GM20431 (cell line): Measurements from ENCODE around the gene TNIP1.

Source experiments
- in situ Hi-C: fragments of 300-500 bp; cut with MseI, MboI; formaldehyde crosslinking; loops from one replicate; pipeline ENCODE4 v1.15.0; 2020; ENCODE audit warnings: low sequenced_read_pairs; ENCODE audit not compliant: unreplicated experiment

Gene TNIP1, protein sequence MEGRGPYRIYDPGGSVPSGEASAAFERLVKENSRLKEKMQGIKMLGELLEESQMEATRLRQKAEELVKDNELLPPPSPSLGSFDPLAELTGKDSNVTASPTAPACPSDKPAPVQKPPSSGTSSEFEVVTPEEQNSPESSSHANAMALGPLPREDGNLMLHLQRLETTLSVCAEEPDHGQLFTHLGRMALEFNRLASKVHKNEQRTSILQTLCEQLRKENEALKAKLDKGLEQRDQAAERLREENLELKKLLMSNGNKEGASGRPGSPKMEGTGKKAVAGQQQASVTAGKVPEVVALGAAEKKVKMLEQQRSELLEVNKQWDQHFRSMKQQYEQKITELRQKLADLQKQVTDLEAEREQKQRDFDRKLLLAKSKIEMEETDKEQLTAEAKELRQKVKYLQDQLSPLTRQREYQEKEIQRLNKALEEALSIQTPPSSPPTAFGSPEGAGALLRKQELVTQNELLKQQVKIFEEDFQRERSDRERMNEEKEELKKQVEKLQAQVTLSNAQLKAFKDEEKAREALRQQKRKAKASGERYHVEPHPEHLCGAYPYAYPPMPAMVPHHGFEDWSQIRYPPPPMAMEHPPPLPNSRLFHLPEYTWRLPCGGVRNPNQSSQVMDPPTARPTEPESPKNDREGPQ

DNA sequence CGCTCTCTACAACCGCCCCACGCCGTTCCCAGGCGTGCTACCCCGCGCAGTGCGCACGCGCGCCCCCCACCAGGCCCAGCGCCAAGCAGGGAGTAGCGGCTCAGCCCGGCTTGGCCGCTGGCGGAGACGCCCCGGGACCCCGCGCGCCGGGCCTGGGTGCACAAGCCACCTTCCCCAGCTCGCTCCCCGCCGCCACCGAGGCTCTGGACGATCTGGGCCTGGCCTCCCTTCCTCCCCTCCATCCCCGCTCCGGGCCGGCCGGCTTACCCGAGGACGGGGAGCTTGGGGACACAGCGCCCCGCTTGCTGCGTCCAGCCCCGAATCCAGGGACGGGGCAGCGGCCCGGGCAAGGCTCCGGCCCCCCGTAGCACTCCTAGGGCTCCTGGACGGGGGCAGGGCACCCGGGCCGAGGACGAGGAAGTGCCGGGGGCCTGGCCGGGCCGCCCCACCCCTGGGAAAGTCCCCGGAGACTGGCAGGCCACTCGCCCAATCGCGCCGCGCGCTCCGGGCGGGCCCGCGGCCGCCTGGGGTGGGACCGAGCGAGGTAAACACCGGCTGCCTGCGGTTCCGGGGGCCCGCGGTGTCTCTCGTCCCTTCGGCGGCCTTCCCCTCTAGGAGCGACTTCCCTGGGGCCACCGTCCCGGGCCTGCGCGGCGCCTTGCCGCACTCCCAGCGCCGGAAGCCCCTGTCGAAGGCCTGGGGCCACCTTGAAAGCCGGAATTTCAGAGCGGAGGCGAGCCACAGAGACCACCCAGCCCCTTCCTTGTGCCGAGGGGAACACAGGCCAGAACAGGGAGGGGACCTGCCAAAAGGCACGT is at the start of gene TNIP1:
TSS of gene TNIP1 (minus strand) at position 422 of the 818 bp plus-strand sequence. CDS start 15,939 bp downstream, outside the sequence.
- in situ Hi-C loops: no loop called here

DNA sequence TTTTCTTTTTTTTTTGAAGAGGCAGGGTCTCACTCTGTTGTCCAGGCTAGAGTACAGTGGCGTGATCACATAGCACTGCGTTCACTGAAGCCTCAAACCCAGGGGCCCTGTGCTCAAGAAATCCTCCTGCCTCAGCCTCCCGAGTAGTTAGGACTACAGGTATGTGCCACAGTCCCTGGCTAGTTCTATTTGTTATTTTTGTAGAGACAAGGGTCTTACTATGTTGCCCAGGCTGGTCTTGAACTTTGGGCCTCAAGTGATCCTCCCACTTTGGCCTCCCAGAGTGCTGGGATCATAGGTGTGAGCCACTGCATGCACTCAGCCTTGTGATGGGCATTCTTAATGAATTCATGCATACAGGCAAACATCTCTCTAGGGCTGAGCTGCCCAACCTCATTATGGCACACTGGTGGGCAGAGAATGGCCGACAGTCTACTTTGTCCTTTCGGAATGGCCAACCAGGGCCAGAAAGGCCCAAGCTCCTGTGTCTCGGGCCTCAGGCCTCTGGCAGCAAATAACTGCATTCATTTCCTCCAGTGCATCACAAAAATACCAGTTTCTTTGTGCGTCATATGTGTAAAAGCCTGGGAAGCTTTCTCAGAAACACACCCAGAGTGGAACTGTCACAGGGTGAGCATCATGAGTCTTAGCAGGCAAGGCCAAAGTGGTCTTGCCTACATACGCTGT is 49.5 kb upstream of the TNIP1 start:
- in situ Hi-C loops: no loop called here

DNA sequence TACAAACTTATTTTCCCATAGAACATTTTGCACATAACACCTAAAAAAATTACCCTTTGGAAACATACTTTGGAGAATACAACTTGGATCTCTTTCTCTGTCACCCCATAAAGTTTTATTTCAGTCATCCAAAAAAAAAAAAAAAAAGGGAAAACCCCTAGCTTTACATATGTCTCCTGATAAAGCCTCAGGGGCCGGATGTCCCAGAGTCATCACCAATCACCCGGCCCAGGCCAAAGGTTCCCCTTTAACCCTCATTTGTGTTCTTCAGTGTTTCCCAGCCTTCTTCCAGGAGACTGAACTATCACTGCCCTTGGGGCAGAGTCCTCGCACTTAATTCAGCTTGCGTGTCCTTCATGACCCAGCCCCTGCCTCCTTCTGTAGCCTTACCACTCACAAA is 48.0 kb upstream of the TNIP1 start:
- in situ Hi-C loops: no loop called here

DNA sequence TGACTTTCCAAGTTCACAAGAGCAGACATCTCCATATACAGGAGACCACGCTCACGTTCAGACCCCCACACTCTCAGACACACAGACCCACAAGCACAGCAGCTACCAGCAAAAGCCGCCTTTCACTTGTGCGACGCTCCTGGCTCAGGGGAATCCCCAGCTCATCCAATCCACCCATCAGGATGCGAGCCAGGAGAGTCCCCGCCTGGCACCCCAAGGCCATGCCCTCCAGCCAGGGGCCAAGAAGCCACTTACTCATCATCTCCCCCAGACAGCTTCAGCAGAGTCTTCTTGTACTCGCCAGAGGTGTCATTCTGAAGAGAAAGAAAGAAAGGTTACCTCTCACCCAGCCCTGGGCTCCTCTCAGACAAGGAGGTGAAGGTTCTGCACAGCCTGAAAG is 47.1 kb upstream of the TNIP1 start:
- in situ Hi-C loops: no loop called here

DNA sequence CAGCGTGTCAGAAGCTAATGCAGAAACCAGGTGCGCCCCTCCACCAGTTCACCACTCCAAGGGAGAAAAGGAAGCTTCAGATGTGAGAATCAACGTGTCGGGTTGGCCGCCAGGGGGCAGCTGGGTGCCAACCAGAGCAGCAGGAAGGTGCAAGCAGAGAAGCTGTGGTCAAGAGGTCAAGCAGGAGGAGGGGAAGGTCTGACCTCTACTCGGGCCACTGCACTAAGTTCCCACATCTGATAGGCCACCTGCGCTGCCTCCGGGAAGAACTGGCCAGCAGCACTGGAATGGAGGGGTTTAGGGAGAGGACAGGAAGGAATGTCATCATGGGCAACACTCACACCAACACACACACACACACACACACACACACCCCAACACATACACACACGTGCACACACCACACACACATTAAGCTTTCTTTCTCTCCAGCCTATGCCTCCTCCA is 45.4 kb upstream of the TNIP1 start:
- in situ Hi-C loops: no loop called here

DNA sequence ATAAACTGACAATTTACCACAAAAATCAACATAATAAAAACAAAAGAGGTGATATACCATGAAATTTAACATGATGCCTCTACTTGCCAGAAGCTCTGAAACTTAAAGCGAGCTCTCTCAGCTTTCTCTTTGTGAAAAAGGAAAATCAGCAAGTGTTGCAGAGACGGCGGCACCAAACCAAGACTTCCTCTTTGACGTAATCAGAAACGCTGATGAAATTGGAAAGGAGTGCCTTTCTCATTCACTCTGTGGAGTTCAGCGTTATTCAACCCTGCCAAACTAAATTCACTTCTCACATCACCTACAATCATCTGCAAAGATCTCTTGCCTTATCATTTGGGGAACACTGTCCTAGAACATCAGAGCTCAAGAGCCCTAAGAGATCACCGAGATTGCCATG is 44.6 kb upstream of the TNIP1 start:
- in situ Hi-C loops: no loop called here

DNA sequence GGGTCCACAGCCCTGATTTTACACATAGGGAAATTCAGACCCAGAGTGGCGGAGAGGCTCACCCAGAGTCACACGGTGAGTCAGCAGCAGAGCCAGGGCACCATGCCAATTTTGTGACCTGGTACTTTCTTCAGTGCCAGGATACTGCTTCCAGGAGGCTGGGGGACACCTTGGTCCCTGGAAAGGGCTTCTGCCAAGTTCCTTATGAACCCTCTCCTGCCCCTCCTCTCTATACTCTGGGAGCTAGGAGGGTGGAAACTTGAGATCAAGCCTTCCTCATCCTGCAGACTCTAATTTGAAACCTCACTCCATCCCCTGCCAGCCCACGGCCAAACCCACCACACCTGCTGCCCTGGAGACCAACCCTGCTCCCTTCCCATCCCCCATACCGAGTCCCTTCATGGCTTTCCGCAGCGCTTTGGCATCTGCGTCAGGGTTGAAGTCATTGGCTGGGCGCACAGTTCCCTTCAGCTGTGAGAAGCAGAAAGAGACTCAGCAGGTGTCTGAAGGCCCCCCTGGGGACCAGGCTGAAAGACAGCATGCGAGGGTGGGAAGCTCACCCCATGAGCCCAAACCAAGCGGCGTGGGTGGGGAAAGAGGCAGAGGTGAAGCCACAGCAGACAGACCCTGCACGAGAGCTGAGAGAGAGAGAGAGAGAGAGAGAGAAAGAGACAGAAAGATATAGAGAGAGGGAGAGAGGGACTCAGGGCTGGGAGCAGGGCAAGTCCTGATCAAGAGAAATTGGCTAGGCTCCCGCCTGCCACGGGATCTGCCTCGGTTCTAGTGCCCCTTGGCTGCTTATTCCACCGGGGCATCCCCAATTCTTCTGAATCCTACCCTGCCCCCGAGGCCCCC is 43.3 kb upstream of the TNIP1 start:
- in situ Hi-C loops: no loop called here

DNA sequence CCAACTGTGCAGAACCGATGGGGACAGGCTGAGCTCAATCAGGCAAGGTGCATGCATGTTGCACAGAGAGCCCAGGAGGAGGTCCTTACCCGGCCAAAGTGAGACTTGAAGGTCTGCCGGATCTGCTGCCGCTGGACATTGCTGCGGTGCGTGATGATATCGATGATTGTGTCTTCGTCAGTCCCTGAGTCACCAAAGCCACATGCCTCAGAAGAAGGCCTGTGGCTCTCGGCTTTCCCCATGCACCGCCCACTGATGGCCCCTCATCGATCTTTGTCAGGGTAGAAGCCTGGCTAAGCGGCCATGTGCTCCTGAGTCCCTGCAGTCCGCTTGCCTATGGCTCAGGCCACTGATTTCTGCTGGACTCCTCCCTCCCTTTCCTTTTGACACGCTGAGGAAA is 42.0 kb upstream of the TNIP1 start:
- in situ Hi-C loops: no loop called here

DNA sequence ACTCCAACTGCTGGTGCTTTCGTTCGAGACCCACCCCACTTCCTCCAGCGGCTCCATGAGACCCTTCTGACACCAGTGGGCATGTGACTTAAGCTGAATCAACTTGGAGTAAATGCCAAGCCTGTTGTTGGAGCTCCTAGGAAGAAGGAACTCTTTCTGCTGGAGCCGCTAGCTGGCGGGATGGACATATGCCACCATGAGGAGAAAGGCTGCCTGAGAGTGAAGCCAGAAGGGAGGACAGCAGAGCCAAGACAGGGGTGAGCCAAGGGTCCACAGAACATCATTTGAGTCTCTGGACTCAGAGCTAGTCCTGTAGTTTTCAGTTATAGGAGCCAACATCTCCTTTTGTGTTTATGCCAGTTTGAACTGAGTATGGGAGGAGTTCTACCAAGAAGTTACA is 40.8 kb upstream of the TNIP1 start:
- in situ Hi-C loops: no loop called here

DNA sequence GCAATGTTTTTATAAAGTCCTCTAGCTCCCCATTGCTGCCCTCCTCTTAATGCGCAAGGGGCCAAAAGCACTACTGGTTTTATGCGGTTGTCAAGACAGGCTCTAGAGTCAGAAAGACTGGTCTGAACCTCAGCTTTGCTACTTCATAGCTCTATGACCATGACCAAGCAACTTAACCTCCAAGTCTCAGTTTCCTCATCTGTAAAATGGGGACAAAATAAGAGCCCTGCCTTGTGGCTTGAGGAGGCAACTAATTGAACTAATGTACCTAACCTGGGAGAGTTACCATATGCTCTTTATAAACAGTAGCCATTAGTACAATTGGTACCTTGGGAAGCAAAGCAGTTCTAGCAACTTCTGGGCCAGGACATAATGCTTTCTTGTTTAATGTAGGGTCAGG is 40.3 kb upstream of the TNIP1 start:
- in situ Hi-C loops: no loop called here

DNA sequence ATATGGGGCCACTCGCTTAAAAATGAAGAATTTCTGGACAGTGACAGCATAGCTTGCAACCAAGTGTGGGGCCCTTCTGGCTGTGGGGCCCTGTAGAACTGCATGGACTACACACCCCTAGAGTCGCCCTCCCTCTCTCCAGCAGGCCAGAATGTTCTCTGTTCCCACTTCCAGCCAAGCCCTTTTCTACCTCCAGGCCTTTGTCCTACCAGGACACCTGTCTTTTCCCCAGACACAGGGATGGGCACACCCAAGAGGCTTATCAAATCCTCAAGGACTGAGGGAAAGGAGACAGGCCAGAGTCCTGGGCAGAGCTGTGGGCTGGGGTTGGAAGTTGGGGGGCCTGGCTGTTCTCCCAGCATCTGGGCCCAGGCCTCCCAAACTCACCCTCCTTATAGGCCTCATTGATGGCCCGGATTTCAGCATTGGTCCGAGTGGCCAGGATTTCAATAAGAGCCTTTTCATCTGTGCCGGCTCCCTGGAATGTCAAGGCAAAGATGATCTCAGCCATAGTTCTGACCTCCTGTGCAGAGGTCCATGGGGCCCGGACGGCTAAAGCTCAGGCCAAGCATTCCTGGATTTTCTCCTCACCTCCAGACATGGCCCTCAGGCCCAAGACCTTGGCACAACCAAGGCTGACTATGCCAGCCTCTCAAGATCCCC is 38.2 kb upstream of the TNIP1 start:
- in situ Hi-C loops: loop anchor here (10.0 kb wide), 1 partner anchor 64 kb away; no protein-coding TSS in a partner anchor

DNA sequence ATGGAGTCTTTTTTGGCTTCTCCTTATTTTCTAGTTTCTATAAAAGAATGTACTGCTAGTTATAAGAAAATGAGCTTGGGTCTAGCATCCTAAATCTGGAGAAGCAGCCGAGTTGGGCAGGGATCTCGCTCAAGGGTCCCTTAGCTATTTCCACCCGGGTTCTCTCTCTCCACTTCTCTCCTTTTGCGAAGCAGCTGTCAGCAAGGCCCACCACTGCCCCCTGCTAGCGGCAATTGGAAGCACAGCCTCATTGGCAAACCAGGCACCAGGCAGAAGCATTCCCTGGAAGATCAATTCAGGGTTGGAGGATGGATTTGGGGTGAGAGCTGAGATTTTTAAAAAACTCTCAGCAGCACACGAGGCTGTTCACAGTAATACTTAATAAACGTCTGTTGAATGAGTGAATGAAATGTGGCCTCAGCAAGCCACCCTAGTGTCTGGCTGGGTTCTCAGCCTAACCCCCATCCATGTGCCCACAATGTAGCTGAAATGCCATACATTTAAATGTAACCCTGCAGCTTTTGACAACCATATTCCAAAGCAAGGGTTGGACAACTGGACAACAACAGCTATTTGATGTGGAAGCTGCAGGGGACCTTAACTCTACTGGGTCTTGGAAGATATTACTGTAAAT is 34.6 kb upstream of the TNIP1 start:
- in situ Hi-C loops: loop anchor here (10.0 kb wide), 1 partner anchor 61 kb away; no protein-coding TSS in a partner anchor

DNA sequence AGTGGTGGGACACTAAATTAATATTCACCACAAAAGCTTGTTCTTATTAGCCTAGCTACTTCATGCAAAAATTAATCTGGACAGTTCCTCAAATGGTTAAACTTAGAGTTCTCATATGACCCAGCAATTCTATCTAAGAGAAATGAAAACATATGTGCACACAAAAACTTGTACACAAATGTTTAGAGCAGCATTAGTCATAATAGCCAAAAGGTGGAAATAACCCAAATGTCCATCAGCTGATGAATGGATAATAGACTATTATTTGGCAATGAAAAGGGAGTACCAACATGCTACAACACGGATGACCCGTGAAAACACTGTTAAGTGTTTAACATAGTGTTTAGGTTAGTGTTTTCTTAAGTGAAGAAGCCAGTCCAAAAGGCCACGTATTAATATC is 32.8 kb upstream of the TNIP1 start:
- in situ Hi-C loops: loop anchor here (10.0 kb wide), 1 partner anchor 59 kb away; no protein-coding TSS in a partner anchor

DNA sequence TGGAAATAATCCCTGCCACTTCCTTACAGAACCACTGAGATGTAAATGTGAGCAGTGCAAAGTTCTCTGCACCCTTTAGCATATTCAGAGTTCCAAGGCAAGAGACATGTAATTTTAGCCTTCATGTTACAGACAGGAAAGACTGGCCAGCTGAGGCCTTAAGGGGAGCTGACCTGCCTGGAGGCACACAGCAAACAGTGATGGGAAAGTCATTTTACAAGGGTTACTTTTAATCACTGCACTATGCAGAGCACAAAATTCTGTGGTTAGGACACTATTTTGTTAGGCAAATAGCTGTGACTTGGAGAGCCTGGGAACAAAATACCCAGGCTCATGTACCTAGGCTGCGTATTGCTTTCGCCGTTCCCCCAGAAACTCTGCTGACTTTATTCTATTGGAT is 30.2 kb upstream of the TNIP1 start:
- in situ Hi-C loops: loop anchor here (10.0 kb wide), 1 partner anchor 56 kb away; no protein-coding TSS in a partner anchor

DNA sequence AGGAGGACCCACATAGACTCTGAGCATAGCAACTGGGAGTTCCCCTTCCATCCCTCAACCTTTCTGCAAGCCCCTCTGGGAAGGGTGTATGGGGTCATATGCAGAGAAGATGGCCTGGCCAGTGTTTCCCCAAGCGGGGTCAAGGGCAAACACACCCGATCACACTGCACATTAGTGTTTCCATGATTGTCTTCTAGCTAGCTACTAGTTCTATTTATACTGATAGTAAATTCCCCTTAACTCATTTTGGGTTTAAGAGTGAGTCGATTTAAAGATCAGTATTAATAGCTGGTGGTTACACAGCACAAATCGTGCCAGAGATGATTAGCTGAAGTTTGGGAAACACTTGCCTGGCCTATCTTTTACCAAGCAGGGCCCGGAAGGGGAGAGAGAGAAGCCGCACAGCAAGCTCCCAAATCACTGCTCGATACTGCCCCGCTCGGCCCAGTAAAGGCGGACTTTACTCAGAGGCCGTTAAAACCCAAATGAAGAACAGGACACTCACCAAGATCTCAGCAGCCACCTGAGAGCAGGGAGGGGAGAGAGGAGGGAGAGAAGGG is 29.4 kb upstream of the TNIP1 start:
- in situ Hi-C loops: loop anchor here (10.0 kb wide), 1 partner anchor 55 kb away; no protein-coding TSS in a partner anchor

DNA sequence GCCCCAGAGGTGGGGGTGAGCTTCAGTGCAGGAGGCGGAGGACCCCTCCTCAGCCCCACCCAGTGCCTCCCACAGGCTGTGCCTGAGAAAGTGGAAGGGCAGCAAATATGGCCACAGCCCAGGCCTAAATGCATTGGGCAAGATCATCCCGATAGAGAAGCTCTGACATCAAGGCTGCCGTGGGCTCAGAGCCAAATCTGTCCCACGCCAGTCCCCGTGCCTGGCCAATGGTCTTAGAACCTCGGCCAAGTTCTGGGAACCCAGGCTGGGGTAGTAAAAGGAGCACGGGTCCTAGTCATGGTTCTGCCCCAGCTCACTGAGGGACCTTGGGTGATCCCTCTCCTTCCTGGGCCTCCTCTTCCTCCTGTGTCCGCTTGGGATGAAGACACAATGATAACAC is 27.7 kb upstream of the TNIP1 start:
- in situ Hi-C loops: no loop called here

DNA sequence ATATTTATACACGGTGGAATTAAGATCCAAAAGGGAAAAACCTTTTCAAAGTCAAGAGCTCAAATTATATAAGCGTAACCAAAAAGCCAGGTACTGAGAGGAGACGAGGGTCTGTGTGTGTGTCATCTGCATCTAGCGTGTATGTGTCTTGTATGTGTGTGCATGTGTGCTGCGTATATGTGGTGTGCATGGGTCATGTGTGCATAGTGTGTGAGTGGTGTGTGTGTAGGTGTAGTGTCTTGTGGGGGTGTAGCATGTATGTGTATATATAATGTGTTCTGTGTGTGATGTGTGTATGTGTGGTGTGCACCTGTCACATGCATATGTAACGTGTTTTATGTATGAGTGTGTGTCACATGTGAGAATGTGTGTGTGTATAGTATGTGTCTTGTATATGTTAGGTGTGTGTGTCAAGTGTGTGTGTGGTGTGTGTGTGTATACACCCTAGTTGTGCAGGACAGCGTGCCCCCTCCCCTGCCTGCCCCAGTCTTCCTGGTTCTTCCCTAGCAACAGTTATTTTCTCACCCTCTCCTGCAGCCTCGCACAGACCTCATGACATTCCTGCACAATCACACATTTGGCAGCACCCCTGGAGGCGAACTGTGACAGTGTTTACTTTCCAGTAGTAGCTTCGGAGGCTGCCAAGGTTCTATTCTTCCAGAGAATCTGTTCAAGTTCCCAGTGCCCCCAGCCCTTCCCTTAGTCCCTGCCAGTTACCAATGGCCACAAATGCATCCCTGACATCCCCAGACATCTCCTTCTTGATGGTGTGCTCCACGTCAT is 27.1 kb upstream of the TNIP1 start:
- in situ Hi-C loops: no loop called here
